ENCODE measurements around the gene SIX3. TPM values are rescaled to one million over a fixed set of nuclear protein-coding genes. Genes with fewer than 3 reads are reported as not detected.

Gene SIX3
- total RNA-seq, 1 experiment from 2014 or later: 13.2 TPM

DNA sequence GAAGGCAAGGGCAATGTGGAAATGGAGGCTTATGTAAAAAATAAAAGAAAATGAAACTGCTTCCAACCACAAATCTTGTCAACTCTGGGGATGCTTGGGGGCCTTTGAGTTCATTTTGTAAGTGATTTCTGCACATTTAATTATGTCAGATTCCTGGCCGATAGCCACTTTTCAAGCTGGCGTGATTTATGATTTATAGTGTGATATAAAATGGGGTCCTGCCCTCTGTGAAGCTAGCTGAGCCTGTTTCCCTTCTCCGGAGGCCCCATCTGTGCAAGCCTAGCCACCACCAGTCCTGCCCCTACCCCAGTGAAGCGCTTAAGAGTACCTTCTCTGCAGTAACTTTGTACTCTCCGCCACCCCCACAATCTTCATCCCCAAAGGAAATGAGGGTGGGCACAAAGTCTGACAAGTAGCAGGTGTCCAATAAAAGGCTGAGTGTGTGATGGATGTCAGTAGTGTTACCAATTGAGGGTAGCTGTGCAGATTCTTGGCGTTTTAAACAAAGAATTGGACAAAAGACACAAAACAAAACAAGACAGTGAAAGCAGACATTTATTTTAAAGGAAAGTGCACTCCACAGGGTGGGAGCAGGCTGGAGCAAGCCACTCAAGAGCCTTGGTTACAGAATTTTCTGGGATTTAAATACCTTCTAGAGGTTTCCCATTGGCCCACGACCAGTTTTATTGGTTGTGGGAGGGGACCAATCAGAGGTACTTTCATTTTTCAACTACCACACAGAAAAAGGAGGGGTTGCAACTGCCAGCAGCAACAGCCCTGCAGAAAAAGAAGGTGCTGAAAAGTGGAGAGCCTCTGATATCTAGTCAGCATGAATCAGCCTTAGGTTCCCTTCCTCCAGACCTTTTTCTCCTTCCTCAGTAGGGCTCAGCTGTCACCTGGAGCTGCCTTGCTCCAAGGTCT, 39.0 kb upstream of the SIX3 start (continued):
- TF ChIP-seq, protein P1, sequence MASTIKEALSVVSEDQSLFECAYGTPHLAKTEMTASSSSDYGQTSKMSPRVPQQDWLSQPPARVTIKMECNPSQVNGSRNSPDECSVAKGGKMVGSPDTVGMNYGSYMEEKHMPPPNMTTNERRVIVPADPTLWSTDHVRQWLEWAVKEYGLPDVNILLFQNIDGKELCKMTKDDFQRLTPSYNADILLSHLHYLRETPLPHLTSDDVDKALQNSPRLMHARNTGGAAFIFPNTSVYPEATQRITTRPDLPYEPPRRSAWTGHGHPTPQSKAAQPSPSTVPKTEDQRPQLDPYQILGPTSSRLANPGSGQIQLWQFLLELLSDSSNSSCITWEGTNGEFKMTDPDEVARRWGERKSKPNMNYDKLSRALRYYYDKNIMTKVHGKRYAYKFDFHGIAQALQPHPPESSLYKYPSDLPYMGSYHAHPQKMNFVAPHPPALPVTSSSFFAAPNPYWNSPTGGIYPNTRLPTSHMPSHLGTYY (CRISPR knock-in tag; IDR thresholded peaks at IDR 0.05): no peak

DNA sequence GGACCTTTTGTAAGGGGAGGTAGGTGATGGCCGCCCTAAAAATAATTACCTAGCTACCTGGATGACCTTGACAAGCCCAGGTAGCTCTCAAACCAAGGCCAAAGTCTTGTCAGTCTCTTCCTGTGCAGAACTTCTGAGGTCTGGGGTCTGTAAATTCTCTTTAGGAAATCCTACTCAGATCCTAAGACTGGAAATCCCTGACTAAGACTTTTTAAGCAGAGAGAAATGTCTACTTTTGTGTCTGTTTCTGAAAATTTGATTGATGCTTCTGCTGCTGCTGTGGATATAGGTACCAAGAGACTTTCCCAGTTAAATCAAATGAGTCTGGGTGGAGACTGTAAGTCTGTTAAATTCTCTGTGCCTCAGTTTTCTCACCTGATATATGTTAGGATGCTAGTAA, 36.9 kb upstream of the SIX3 start:
- POLR2A ChIA-PET: no interaction called here
- no peak for TF ChIP-seq SMAD4 (CRISPR knock-in tag; IDR thresholded peaks at IDR 0.05)
- TF ChIP-seq GRHL2 (CRISPR knock-in tag; IDR thresholded peaks at IDR 0.05; ENCODE audit: insufficient replicate concordance, severe bottlenecking): no peak
- TF ChIP-seq CBFB (CRISPR knock-in tag; IDR thresholded peaks at IDR 0.05; ENCODE audit: low read depth): no peak
- TF ChIP-seq, protein P2, sequence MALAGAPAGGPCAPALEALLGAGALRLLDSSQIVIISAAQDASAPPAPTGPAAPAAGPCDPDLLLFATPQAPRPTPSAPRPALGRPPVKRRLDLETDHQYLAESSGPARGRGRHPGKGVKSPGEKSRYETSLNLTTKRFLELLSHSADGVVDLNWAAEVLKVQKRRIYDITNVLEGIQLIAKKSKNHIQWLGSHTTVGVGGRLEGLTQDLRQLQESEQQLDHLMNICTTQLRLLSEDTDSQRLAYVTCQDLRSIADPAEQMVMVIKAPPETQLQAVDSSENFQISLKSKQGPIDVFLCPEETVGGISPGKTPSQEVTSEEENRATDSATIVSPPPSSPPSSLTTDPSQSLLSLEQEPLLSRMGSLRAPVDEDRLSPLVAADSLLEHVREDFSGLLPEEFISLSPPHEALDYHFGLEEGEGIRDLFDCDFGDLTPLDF (CRISPR knock-in tag; IDR thresholded peaks at IDR 0.05): no peak
- TF ChIP-seq MYBL2 (CRISPR knock-in tag; IDR thresholded peaks at IDR 0.05): no peak
- no peak for TF ChIP-seq NFE2L1 (CRISPR knock-in tag; IDR thresholded peaks at IDR 0.05)
- no peak for TF ChIP-seq FOXK1 (CRISPR knock-in tag; IDR thresholded peaks at IDR 0.05)
- TF ChIP-seq, protein P3, sequence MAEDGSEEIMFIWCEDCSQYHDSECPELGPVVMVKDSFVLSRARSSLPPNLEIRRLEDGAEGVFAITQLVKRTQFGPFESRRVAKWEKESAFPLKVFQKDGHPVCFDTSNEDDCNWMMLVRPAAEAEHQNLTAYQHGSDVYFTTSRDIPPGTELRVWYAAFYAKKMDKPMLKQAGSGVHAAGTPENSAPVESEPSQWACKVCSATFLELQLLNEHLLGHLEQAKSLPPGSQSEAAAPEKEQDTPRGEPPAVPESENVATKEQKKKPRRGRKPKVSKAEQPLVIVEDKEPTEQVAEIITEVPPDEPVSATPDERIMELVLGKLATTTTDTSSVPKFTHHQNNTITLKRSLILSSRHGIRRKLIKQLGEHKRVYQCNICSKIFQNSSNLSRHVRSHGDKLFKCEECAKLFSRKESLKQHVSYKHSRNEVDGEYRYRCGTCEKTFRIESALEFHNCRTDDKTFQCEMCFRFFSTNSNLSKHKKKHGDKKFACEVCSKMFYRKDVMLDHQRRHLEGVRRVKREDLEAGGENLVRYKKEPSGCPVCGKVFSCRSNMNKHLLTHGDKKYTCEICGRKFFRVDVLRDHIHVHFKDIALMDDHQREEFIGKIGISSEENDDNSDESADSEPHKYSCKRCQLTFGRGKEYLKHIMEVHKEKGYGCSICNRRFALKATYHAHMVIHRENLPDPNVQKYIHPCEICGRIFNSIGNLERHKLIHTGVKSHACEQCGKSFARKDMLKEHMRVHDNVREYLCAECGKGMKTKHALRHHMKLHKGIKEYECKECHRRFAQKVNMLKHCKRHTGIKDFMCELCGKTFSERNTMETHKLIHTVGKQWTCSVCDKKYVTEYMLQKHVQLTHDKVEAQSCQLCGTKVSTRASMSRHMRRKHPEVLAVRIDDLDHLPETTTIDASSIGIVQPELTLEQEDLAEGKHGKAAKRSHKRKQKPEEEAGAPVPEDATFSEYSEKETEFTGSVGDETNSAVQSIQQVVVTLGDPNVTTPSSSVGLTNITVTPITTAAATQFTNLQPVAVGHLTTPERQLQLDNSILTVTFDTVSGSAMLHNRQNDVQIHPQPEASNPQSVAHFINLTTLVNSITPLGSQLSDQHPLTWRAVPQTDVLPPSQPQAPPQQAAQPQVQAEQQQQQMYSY (CRISPR knock-in tag; IDR thresholded peaks at IDR 0.05): no peak
- TF ChIP-seq, protein P4, sequence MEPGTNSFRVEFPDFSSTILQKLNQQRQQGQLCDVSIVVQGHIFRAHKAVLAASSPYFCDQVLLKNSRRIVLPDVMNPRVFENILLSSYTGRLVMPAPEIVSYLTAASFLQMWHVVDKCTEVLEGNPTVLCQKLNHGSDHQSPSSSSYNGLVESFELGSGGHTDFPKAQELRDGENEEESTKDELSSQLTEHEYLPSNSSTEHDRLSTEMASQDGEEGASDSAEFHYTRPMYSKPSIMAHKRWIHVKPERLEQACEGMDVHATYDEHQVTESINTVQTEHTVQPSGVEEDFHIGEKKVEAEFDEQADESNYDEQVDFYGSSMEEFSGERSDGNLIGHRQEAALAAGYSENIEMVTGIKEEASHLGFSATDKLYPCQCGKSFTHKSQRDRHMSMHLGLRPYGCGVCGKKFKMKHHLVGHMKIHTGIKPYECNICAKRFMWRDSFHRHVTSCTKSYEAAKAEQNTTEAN (CRISPR knock-in tag; IDR thresholded peaks at IDR 0.05): no peak
- TF ChIP-seq NR1H2 (CRISPR knock-in tag; IDR thresholded peaks at IDR 0.05): no peak
- TF ChIP-seq, protein P5, sequence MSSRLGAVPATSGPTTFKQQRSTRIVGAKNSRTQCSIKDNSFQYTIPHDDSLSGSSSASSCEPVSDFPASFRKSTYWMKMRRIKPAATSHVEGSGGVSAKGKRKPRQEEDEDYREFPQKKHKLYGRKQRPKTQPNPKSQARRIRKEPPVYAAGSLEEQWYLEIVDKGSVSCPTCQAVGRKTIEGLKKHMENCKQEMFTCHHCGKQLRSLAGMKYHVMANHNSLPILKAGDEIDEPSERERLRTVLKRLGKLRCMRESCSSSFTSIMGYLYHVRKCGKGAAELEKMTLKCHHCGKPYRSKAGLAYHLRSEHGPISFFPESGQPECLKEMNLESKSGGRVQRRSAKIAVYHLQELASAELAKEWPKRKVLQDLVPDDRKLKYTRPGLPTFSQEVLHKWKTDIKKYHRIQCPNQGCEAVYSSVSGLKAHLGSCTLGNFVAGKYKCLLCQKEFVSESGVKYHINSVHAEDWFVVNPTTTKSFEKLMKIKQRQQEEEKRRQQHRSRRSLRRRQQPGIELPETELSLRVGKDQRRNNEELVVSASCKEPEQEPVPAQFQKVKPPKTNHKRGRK (CRISPR knock-in tag; IDR thresholded peaks at IDR 0.05; ENCODE audit: borderline replicate concordance): no peak
- no peak for TF ChIP-seq FOXP1 (CRISPR knock-in tag; IDR thresholded peaks at IDR 0.05; ENCODE audit: borderline replicate concordance)
- no peak for TF ChIP-seq MXD4 (CRISPR knock-in tag; IDR thresholded peaks at IDR 0.05; ENCODE audit: borderline replicate concordance)
- TF ChIP-seq GTF2I (CRISPR knock-in tag; conservative IDR thresholded peaks at IDR 0.05): no peak
- no peak for TF ChIP-seq ZNF232 (CRISPR knock-in tag; IDR thresholded peaks at IDR 0.05)
- 0 out of 2 replicates have a peak, but pooled peaks cover 3% of the 10 kb centered on the region for H3K36me3 Mint-ChIP-seq

More for the DNA sequence above, 36.9 kb upstream of the SIX3 start:
- no peak overlapping the region for H3K4me3 Mint-ChIP-seq
- peaks cover 30% of the 10 kb centered on the region for H3K4me1 Mint-ChIP-seq
- H3K9me3 Mint-ChIP-seq: peaks cover 16% of the 10 kb centered on the region
- ATAC-seq: no peak; the same call in 1 of the 2 replicates
- H3K27me3 Mint-ChIP-seq (ENCODE audit: low read depth): peaks cover 25% of the 10 kb centered on the region
- no peak overlapping the region for H3K27ac Mint-ChIP-seq
- CTCF ChIA-PET: no interaction called here
- no peak for DNase-seq (ENCODE audit: low spot score)
